Body of pancreas (tissue), 4 donors: ENCODE results near the gene USP17L19.
"Not testable (repeated sequence)": the region's sequence is repeated elsewhere in the genome, so short reads cannot be mapped to it uniquely, and the experiment has no call there.

Experiments used
- POLR2A ChIP-seq, 3 donors: fragments of 450-650 bp; IDR thresholded peaks; one replicate each; pipeline ENCODE4 v1.6.1; 2016; ENCODE audit warnings: antibody characterized with exemption in 3 of 3, mild to moderate bottlenecking in 2 of 3
- TF ChIP-seq, protein P1 (sequence below), 7 experiments: fragments of 450-650 bp in 4 of 7; fragments of 200-600 bp in 3 of 7; sonication (generic) in 3 of 7; IDR thresholded peaks; one replicate each; pipeline ENCODE4 v1.5.1; 2016 to 2019; ENCODE audit warnings: antibody characterized with exemption in 7 of 7

GRCh38 chr4:9219852-9220251 lies 33.3 kb upstream of the USP17L19 start, which contains the start of gene USP17L12:
- TF ChIP-seq, protein P1, sequence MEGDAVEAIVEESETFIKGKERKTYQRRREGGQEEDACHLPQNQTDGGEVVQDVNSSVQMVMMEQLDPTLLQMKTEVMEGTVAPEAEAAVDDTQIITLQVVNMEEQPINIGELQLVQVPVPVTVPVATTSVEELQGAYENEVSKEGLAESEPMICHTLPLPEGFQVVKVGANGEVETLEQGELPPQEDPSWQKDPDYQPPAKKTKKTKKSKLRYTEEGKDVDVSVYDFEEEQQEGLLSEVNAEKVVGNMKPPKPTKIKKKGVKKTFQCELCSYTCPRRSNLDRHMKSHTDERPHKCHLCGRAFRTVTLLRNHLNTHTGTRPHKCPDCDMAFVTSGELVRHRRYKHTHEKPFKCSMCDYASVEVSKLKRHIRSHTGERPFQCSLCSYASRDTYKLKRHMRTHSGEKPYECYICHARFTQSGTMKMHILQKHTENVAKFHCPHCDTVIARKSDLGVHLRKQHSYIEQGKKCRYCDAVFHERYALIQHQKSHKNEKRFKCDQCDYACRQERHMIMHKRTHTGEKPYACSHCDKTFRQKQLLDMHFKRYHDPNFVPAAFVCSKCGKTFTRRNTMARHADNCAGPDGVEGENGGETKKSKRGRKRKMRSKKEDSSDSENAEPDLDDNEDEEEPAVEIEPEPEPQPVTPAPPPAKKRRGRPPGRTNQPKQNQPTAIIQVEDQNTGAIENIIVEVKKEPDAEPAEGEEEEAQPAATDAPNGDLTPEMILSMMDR (IDR thresholded peaks at IDR 0.05) = not testable (repeated sequence)
- TF ChIP-seq POLR2A (IDR thresholded peaks at IDR 0.05) = not testable (repeated sequence)
